Aorta (tissue), 5 donors: ENCODE measurements around the gene SEC14L6. TPM values are rescaled to one million over a fixed set of nuclear protein-coding genes. Genes with fewer than 3 reads are reported as not detected.
A peak's percentile ranks its signal among the peaks of the same experiment; 100 is the strongest.
"Not testable (repeated sequence)": the region's sequence is repeated elsewhere in the genome, so short reads cannot be mapped to it uniquely, and the experiment has no call there.

Experiments
- ATAC-seq: fragments of 200-7000 bp; cut with Tn5 transposase; one replicate; pipeline ENCODE4 v1.9.1; 2022; ENCODE audit warnings: moderate library complexity; ENCODE audit not compliant: low FRiP score
- DNase-seq, 2 donors: peaks; one replicate each; pipeline ENCODE4 v3.0.0-alpha.2; 2020
- H3K27ac ChIP-seq, 2 donors: one replicate each; pipeline ENCODE4 v1.5.1; 2013; ENCODE audit warnings: low read length in 2 of 2, mild to moderate bottlenecking in 2 of 2, moderate library complexity in 2 of 2, control low read depth in 1 of 2, inconsistent platforms in 1 of 2, low read depth in 1 of 2
- H3K27me3 ChIP-seq, 2 donors: one replicate each; pipeline ENCODE4 v1.6.1; 2013; ENCODE audit warnings: control low read depth in 1 of 2, low read length in 1 of 2, mild to moderate bottlenecking in 1 of 2, moderate library complexity in 1 of 2; ENCODE audit not compliant: insufficient read depth in 2 of 2, control insufficient read depth in 1 of 2
- H3K36me3 ChIP-seq, 2 donors: one replicate each; pipeline ENCODE4 v1.6.1; 2013; ENCODE audit warnings: control low read depth in 1 of 2, low read length in 1 of 2, mild to moderate bottlenecking in 1 of 2; ENCODE audit not compliant: insufficient read depth in 2 of 2, control insufficient read depth in 1 of 2
- H3K4me1 ChIP-seq, 2 donors: one replicate each; pipeline ENCODE4 v1.6.1; 2013; ENCODE audit warnings: low read length in 2 of 2, control low read depth in 1 of 2, mild to moderate bottlenecking in 1 of 2, moderate library complexity in 1 of 2; ENCODE audit not compliant: insufficient read depth in 2 of 2, control insufficient read depth in 1 of 2
- H3K4me3 ChIP-seq, 2 donors: one replicate each; pipeline ENCODE4 v1.5.1; 2013; ENCODE audit warnings: low read length in 2 of 2, control low read depth in 1 of 2, mild to moderate bottlenecking in 1 of 2
- H3K9me3 ChIP-seq: one replicate; pipeline ENCODE4 v1.6.1; 2013; ENCODE audit warnings: mild to moderate bottlenecking, low read length; ENCODE audit not compliant: control insufficient read depth
- WGBS, 2 donors: extraction: QIAGEN DNeasy Blood & Tissue Kit; methylation state at CpG; one replicate each; pipeline ENCODE4 v1.1.7; 2013; 5-methylcytosine and 5-hydroxymethylcytosine counted together
- intact Hi-C, 2 donors: fragments of 100-400 bp; cut with DNase I; formaldehyde crosslinking; loops; one replicate each; pipeline versions ENCODE4 v1.14.2 to v1.15.0; 2022
- polyA plus RNA-seq, 2 donors: library from polyadenylated mRNA; stranded (reverse); fragments of 200-250 nt; gene quantifications; one replicate each; pipeline ENCODE4 v1.2.3, GENCODE V29; 2013
- total RNA-seq, 2 donors: library from RNA; stranded (reverse); fragmentation: NEBNext Ultra II Directional; extraction: Animal tissue kit (Norgen Biotek cat#: 25700); gene quantifications; one replicate each; pipeline ENCODE4 v1.2.1, GENCODE V29; 2021
- donor health status: healthy with polysubstance abuse.
- donor health status: Bipolar disorder and iron deficiency.
- donor health status: DM: no; HTN: no; CAD: no.
- donor health status: DM: no; HTN: no; CAD: no.
- donor health status: DM: yes; HTN: yes; CAD: no.

Gene SEC14L6
- total and polyA plus RNA-seq, 4 donors: 0.13 to 2.2 (median 1.2) TPM

- intact Hi-C loops: no loop called here
- H3K9me3 ChIP-seq: no peaks in the 10 kb centered on the region
- no peaks in the 10 kb centered on the region for H3K27me3 ChIP-seq
- WGBS, 2 donors: 67 to 68% methylated on average over 10 of the region's 10 CpGs
- no peaks in the 10 kb centered on the region for H3K36me3 ChIP-seq
- no peak overlapping the region for H3K27ac ChIP-seq
- ATAC-seq (no peak), DNase-seq (no peak)
- no peaks in the 10 kb centered on the region for H3K4me1 ChIP-seq
- H3K4me3 ChIP-seq: no peak overlapping the region
Observed at GRCh38 chr22:30561402-30562189, 15.1 kb upstream of the SEC14L6 start.

DNA sequence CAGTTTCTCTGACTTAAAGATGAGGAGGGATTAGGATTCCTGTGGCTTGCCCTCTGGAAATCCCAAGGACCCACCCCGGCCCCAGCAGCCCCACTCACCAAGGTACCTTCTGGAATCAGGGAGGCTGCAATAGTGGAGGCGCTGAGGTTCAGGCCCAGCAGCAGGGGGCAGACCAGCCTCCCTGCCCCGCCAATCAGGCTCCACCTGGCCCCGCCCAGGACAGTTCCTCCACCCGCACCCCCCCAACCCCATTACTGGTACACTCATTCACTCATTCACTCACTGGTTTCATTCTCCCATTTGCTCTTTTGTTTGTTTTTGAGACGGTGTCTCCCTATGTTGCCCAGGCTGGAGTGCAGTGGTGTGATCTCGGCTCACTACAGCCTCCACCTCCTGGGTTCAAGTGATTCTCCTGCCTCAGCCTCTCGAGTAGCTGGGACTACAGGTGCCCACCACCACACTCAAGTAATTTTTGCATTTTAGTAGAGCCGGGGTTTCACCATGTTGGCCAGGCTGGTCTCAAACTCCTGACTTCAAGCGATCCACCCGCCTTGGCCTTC is 14.2 kb upstream of the SEC14L6 start:
- H3K27me3 ChIP-seq, H3K27ac ChIP-seq, ATAC-seq, H3K4me1 ChIP-seq, H3K36me3 ChIP-seq, intact Hi-C loops, H3K4me3 ChIP-seq, DNase-seq, H3K9me3 ChIP-seq: not testable (repeated sequence)
- WGBS, 2 donors: 86 to 88% methylated on average over 11 of the region's 11 CpGs

GRCh38 chr22:30559889-30560288 is 13.3 kb upstream of the SEC14L6 start:
- H3K9me3 ChIP-seq: no peaks in the 10 kb centered on the region
- H3K27ac ChIP-seq: no peak overlapping the region
- H3K27me3 ChIP-seq: no peaks in the 10 kb centered on the region
- 75 to 82% methylated on average over 6 of the region's 6 CpGs for WGBS, 2 donors
- no peaks in the 10 kb centered on the region for H3K4me1 ChIP-seq
- ATAC-seq: no peak
- no peak for DNase-seq
- no peaks in the 10 kb centered on the region for H3K36me3 ChIP-seq
- no peak overlapping the region for H3K4me3 ChIP-seq
- intact Hi-C loops: no loop called here

DNA sequence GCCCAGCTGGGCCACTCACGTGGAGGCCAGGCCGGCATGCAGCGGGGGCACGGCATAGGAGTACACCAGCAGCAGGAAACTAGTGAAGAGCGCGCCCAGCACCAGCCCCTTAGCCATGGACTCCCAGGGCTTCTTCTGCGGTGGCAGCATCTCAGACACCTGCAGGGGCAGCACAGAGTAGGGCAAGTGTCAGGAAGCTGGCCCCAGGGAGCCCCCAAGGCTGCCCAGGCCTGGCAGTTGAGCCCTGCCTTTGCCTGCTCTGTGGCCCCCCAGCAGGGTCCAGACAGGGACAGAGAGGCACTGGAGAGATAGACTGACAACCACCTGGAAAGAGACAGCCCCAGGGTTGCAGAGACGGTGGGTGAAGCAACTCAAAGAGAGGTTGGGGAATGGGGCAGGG is 10.7 kb upstream of the SEC14L6 start:
- Histone ChIP-seq H3K27me3 (no peaks in the 10 kb centered on the region), H3K36me3 (no peaks in the 10 kb centered on the region), H3K4me1 (no peaks in the 10 kb centered on the region), H3K9me3 (no peaks in the 10 kb centered on the region), H3K4me3 (no peak overlapping the region), H3K27ac (no peak overlapping the region)
- WGBS, 2 donors: 84 to 92% methylated on average over 8 of the region's 8 CpGs
- DNase-seq (no peak), ATAC-seq (no peak)
- intact Hi-C loops: no loop called here

DNA sequence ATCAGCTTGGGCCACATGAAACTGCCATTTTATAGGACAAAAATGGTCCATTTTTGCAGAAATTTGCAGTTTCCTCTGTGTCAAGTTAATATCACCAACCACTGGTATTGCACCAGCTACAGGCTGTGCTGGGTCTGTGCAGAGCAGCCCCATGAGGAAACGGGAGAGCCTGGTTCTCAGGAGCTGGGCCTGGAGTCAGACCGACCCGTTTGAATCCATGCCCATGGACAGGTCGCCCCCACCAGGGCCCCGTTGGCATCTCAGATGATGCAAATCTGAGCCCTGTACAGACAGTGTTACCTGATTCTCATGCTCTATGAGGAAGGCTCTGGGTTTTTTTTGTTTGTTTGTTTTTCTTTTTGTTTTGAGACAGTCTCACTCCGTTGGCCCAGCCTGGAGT is 9.8 kb upstream of the SEC14L6 start:
- ATAC-seq: no peak
- no peaks in the 10 kb centered on the region for H3K4me1 ChIP-seq

GRCh38 chr22:30555282-30556210 is 9.0 kb upstream of the SEC14L6 start:
- H3K4me1 ChIP-seq: no peaks in the 10 kb centered on the region
- 96% methylated on average over 73 of the region's 73 CpGs for WGBS, 2 donors
- H3K9me3 ChIP-seq: no peaks in the 10 kb centered on the region
- ATAC-seq: no peak
- no peaks in the 10 kb centered on the region for H3K36me3 ChIP-seq
- peak in 1 of 2 donors; percentile 77 for DNase-seq
- H3K27ac ChIP-seq: no peak overlapping the region
- H3K27me3 ChIP-seq: no peaks in the 10 kb centered on the region
- no peak overlapping the region for H3K4me3 ChIP-seq
- intact Hi-C loops: no loop called here

More for the DNA sequence above, 9.8 kb upstream of the SEC14L6 start:
- no peak overlapping the region for H3K4me3 ChIP-seq
- no peaks in the 10 kb centered on the region for H3K27me3 ChIP-seq
- 70 to 73% methylated on average over 6 of the region's 6 CpGs for WGBS, 2 donors
- H3K9me3 ChIP-seq: no peaks in the 10 kb centered on the region
- H3K36me3 ChIP-seq: no peaks in the 10 kb centered on the region
- H3K27ac ChIP-seq: no peak overlapping the region
- intact Hi-C loops: no loop called here
- no peak for DNase-seq

DNA sequence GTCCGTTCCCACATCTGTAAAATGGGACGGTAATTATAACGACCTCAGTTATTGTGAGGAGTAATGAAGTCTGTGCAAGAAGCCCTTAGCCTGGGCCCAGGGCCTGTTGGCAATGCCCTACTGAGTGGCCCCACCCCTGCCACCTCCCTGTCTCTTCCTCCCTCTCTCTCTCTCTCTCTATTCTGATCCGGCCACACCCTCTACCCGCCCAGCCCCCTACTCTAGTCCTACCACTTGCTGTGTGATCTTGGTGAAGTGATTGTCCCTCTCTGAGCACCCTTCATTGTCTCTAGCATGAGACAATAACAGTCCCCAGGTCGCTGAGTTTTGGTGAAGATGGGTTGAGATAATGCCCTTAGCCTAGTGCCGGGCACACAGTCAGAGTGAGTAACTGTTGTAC is 7.4 kb upstream of the SEC14L6 start:
- no peak overlapping the region for H3K4me3 ChIP-seq
- intact Hi-C loops: no loop called here
- 86 to 89% methylated on average over 7 of the region's 7 CpGs for WGBS, 2 donors
- H3K27ac ChIP-seq: no peak overlapping the region
- H3K27me3 ChIP-seq: no peaks in the 10 kb centered on the region
- no peaks in the 10 kb centered on the region for H3K36me3 ChIP-seq
- no peaks in the 10 kb centered on the region for H3K9me3 ChIP-seq
- H3K4me1 ChIP-seq: no peaks in the 10 kb centered on the region
- DNase-seq (no peak), ATAC-seq (no peak)

- no peaks in the 10 kb centered on the region for H3K9me3 ChIP-seq
- H3K36me3 ChIP-seq: no peaks in the 10 kb centered on the region
- ATAC-seq (no peak), DNase-seq (no peak)
- intact Hi-C loops: no loop called here
- H3K27me3 ChIP-seq: no peaks in the 10 kb centered on the region
- H3K27ac ChIP-seq: no peak overlapping the region
- no peaks in the 10 kb centered on the region for H3K4me1 ChIP-seq
- WGBS, 2 donors: 0 to 41% methylated on average over 1 of the region's 1 CpG
- no peak overlapping the region for H3K4me3 ChIP-seq
Observed at GRCh38 chr22:30552719-30553118, 6.2 kb upstream of the SEC14L6 start.
